Measurements from ENCODE around the gene SLC25A11.

The SLC25A11 gene

GRCh38 chr17:4947010-4947410 is 7.2 kb upstream of the SLC25A11 start:
- TF ChIP-seq CTCF (conservative IDR thresholded peaks at IDR 0.05): no peak
- H3K27ac ChIP-seq: peak overlapping the region; percentile 91

- TF ChIP-seq CTCF (conservative IDR thresholded peaks at IDR 0.05): no peak
- peak overlapping the region; percentile 91 for H3K27ac ChIP-seq
Observed at GRCh38 chr17:4946312-4946976, 6.6 kb upstream of the SLC25A11 start.

- no peak overlapping the region for H3K27ac ChIP-seq
- no peak for TF ChIP-seq CTCF (conservative IDR thresholded peaks at IDR 0.05)
Observed at GRCh38 chr17:4945944-4946280, 6.1 kb upstream of the SLC25A11 start.

GRCh38 chr17:4945176-4945943 is 5.5 kb upstream of the SLC25A11 start:
- no peak for TF ChIP-seq CTCF (conservative IDR thresholded peaks at IDR 0.05)

GRCh38 chr17:4944554-4945175 is 4.8 kb upstream of the SLC25A11 start:
- TF ChIP-seq CTCF (conservative IDR thresholded peaks at IDR 0.05): no peak
- no peak overlapping the region for H3K27ac ChIP-seq

More at GRCh38 chr17:4945176-4945943, 5.5 kb upstream of the SLC25A11 start:
- no peak overlapping the region for H3K27ac ChIP-seq

- no peak for TF ChIP-seq CTCF (conservative IDR thresholded peaks at IDR 0.05)
- H3K27ac ChIP-seq: no peak overlapping the region
Observed at GRCh38 chr17:4944163-4944553, 4.3 kb upstream of the SLC25A11 start.

GRCh38 chr17:4942760-4943508 is 3.1 kb upstream of the SLC25A11 start:
- H3K27ac ChIP-seq: no peak overlapping the region
- no peak for TF ChIP-seq CTCF (conservative IDR thresholded peaks at IDR 0.05)
